ENCODE measurements around the gene BNC1.

GRCh38 chr15:83275412-83275811 lies 9.1 kb downstream of the BNC1 start:
- TF ChIP-seq EZH2 (IDR thresholded peaks at IDR 0.05; ENCODE audit: insufficient read depth, poor library complexity, severe bottlenecking) (no peak), EZH2phosphoT487 (IDR thresholded peaks at IDR 0.05; ENCODE audit: insufficient read depth, low read depth) (no peak)
